Naive thymus-derived CD4-positive, alpha-beta T cell (primary cell): ENCODE results near the gene HMBS. TPM values are rescaled to one million over a fixed set of nuclear protein-coding genes. Genes with fewer than 3 reads are reported as not detected.
A peak's percentile ranks its signal among the peaks of the same experiment; 100 is the strongest.
"Not testable (repeated sequence)": the region's sequence is repeated elsewhere in the genome, so short reads cannot be mapped to it uniquely, and the experiment has no call there.

Experiments
- ATAC-seq: fragments of 150-1000 bp; cut with Tn5 transposase; 2 replicates; pipeline ENCODE4 v1.10.0; 2021; ENCODE audit warnings: mild to moderate bottlenecking, moderate library complexity
- CTCF ChIA-PET: fragments of 350-600 bp; sonication (Branson Sonifier 250); formaldehyde crosslinking; loops from one replicate; lab custom pipeline; 2021; ENCODE audit warnings: antibody characterized with exemption; lab: Charles Lee
- POLR2A ChIA-PET: fragments of 350-600 bp; sonication (Branson Sonifier 250); formaldehyde crosslinking; loops from one replicate; lab custom pipeline; 2021; ENCODE audit warnings: antibody characterized with exemption, inconsistent platforms; lab: Charles Lee
- DNase-seq, 9 donors: peaks; one replicate each; pipeline versions ENCODE4 v3.0.0 to v3.0.0-alpha.2; 2020 to 2022; ENCODE audit warnings: mixed read lengths in 1 of 9
- H3K27ac ChIP-seq: one replicate; pipeline ENCODE4 v1.7.0; 2013; ENCODE audit warnings: mild to moderate bottlenecking, low read depth, low read length, moderate library complexity
- H3K27me3 ChIP-seq, 2 donors: one replicate each; pipeline ENCODE4 v1.7.0; 2013; ENCODE audit warnings: low read length in 2 of 2, mild to moderate bottlenecking in 2 of 2, moderate library complexity in 2 of 2; ENCODE audit not compliant: control insufficient read depth in 2 of 2, insufficient read depth in 2 of 2
- H3K36me3 ChIP-seq, 3 experiments: 1 replicate in 2 of 3; 2 replicates in 1 of 3; pipeline ENCODE4 v1.7.0; 2013; ENCODE audit warnings: low read length in 3 of 3, mild to moderate bottlenecking in 3 of 3, moderate library complexity in 1 of 3; ENCODE audit not compliant: insufficient read depth in 3 of 3, control insufficient read depth in 2 of 3
- H3K4me1 ChIP-seq, 2 donors: one replicate each; pipeline ENCODE4 v1.7.0; 2013; ENCODE audit warnings: low read length in 2 of 2, mild to moderate bottlenecking in 2 of 2, moderate library complexity in 1 of 2; ENCODE audit not compliant: control insufficient read depth in 2 of 2, insufficient read depth in 2 of 2
- H3K4me3 ChIP-seq: 2 replicates; pipeline ENCODE4 v1.7.0; 2013; ENCODE audit warnings: mild to moderate bottlenecking, low read length
- H3K9me3 ChIP-seq, 3 experiments: 1 replicate in 2 of 3; 2 replicates in 1 of 3; pipeline ENCODE4 v1.7.0; 2013; ENCODE audit warnings: low read length in 3 of 3; ENCODE audit not compliant: control insufficient read depth in 2 of 3
- H3K27ac Mint-ChIP-seq, 9 donors: one replicate each; pipeline ENCODE4 v1.8.0; 2020 to 2022; ENCODE audit warnings: mixed read lengths in 9 of 9, mild to moderate bottlenecking in 8 of 9, moderate library complexity in 5 of 9, inconsistent platforms in 2 of 9
- H3K27me3 Mint-ChIP-seq, 5 donors: one replicate each; pipeline ENCODE4 v1.8.0; 2021 to 2022; ENCODE audit warnings: mixed read lengths in 5 of 5, mild to moderate bottlenecking in 1 of 5
- H3K36me3 Mint-ChIP-seq, 5 donors: one replicate each; pipeline ENCODE4 v1.8.0; 2020 to 2022; ENCODE audit warnings: mixed read lengths in 5 of 5, mild to moderate bottlenecking in 3 of 5, inconsistent platforms in 1 of 5
- H3K4me1 Mint-ChIP-seq, 7 donors: one replicate each; pipeline ENCODE4 v1.8.0; 2020 to 2022; ENCODE audit warnings: mixed read lengths in 7 of 7, mild to moderate bottlenecking in 3 of 7, inconsistent platforms in 1 of 7
- H3K4me3 Mint-ChIP-seq, 10 donors: one replicate each; pipeline ENCODE4 v1.8.0; 2020 to 2022; ENCODE audit warnings: mild to moderate bottlenecking in 10 of 10, mixed read lengths in 10 of 10, moderate library complexity in 6 of 10, inconsistent platforms in 2 of 10
- H3K9me3 Mint-ChIP-seq, 11 donors: one replicate each; pipeline ENCODE4 v1.8.0; 2020 to 2022; ENCODE audit warnings: mixed read lengths in 11 of 11, mild to moderate bottlenecking in 4 of 11, inconsistent platforms in 1 of 11, moderate library complexity in 1 of 11
- intact Hi-C, 2 donors: fragments of 100-400 bp; cut with micrococcal nuclease; formaldehyde crosslinking; loops; one replicate each; pipeline ENCODE4 v1.15.1; 2023
- polyA plus RNA-seq, 2 donors: library from polyadenylated mRNA; unstranded; fragments of 300-500 nt; fragmentation: Illumina TruSeq; gene quantifications; one replicate each; pipeline ENCODE4 v1.2.3, GENCODE V29; 2021
- total RNA-seq, 6 experiments: library from RNA in 5 of 6; stranded (reverse) in 5 of 6; gene quantifications; 1 replicate in 5 of 6; 2 replicates in 1 of 6; pipeline ENCODE4 v1.2.3 and lab custom pipeline; 2021 to 2026

Gene HMBS
- total RNA-seq = 10 to 100 TPM in 1 of 5 experiments, 1 to 10 TPM in 4; 6.7 to 25.4 (median 7.7) TPM
- 10 to 100 TPM; 20.8 to 25.3 TPM for polyA plus RNA-seq
- total RNA-seq (lab: John Stamatoyannopoulos, UW) = 3.9 reads per million, percentile 20 among the genes with 10 or more reads in this experiment

DNA sequence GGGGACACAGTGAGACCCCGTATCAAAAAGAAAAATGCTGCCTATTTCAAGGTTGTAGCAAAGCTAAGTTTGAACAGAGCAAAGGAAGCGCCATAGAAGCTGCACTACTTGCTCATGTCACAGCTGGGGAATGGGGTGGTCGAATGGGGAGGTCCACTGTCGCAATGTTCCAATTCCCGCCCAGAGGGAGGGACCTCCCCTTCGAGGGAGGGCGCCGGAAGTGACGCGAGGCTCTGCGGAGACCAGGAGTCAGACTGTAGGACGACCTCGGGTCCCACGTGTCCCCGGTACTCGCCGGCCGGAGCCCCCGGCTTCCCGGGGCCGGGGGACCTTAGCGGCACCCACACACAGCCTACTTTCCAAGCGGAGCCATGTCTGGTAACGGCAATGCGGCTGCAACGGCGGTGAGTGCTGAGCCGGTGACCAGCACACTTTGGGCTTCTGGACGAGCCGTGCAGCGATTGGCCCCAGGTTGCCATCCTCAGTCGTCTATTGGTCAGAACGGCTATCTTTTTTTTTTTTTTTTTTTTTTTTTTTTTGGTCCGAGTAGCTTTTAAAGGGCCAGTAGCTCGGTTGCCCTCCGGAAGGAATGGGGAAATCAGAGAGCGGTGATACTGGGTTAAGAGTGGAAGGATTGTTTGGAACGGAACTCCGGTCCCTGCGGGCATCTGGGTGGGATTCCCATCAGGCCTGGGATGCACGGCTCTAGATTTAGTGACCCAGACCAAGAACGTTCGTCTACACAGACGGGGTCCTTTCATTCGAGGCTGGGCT, at the start of gene HMBS:
Gene HMBS, plus strand, starts transcription at position 219 of the 774 bp plus-strand sequence. Its CDS starts 153 bp downstream, at position 372.
- peaks cover 7 to 39% (median 17%) of the 10 kb centered on the region in 7 donors for H3K4me1 Mint-ChIP-seq
- H3K27ac Mint-ChIP-seq = peak within 1 kb of the TSS; percentile 87 to 97 (median 93)
- peaks cover 0 to 1% (median 0%) of the 10 kb centered on the region in 11 donors for H3K9me3 Mint-ChIP-seq
- H3K36me3 ChIP-seq = peaks cover 2 to 25% (median 6%) of the 10 kb centered on the region in 3 experiments
- H3K4me3 ChIP-seq = peak within 1 kb of the TSS; percentile 81
- CTCF ChIA-PET = interaction anchor here (0.6 to 1.4 kb wide), 6 partner anchors 10 to 253 kb away, joined by 3 to 6 read pairs (median 3); partner anchors contain the start of genes C2CD2L and VPS11
- DNase-seq (peak; percentile 83 to 93 (median 87)), ATAC-seq (peak; percentile 97)
- POLR2A ChIA-PET = interaction anchor here (0.5 to 5.1 kb wide), 17 partner anchors 9 to 128 kb away, joined by 3 to 49 read pairs (median 5); partner anchors contain the start of genes C2CD2L, CENATAC, DPAGT1 and HINFP
- peaks cover 3 to 21% (median 11%) of the 10 kb centered on the region in 5 donors for H3K36me3 Mint-ChIP-seq
- no peaks in the 10 kb centered on the region for H3K27me3 ChIP-seq
- peak within 1 kb of the TSS; percentile 85 to 98 (median 94) for H3K4me3 Mint-ChIP-seq
- no peaks in the 10 kb centered on the region for H3K9me3 ChIP-seq
- no peaks in the 10 kb centered on the region for H3K27me3 Mint-ChIP-seq
- peak within 1 kb of the TSS; percentile 81 for H3K27ac ChIP-seq
- intact Hi-C loops = loop anchor here (1.0 to 2.0 kb wide), 9 partner anchors 10 to 66 kb away; partner anchors contain the start of genes HINFP (in 2 of the 2), HYOU1 (in 2 of the 2), SLC37A4 (in 2 of the 2) and VPS11 (in 2 of the 2)
- peaks cover 8 to 9% of the 10 kb centered on the region in 2 donors for H3K4me1 ChIP-seq

DNA sequence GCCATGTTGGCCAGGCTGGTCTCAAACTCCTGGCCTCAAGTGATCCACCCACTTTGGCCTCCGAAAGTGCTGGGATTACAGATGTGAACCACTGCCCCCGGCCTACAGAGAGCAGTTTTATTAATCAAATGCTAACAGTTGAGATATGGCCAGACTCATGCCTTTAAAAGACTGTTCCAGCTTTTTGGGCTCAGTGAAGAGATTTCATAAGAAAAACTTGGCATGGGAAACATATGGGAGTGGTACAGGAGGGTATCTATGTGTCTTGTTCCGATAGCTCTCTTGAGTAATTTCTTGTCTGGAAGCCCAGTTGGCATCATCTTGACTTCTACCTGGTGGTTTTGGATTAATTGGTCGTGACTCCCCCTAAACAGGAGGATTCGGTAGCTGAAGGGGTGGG, 45.8 kb upstream of the HMBS start:
- intact Hi-C loops = no loop called here
- no peak overlapping the region for H3K4me3 ChIP-seq

DNA sequence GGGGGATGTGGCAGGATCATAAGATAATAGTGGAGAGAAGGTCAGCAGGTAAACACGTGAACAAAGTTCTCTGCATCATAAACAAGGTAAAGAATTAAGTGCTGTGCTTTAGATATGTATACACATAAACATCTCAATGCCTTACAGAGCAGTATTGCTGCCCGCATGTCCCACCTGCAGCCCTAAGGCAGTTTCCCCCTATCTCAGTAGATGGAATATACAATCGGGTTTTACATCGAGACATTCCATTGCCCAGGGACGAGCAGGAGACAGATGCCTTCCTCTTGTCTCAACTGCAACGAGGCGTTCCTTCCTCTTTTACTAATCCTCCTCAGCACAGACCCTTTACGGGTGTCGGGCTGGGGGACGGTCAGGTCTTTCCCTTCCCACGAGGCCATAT, 45.2 kb upstream of the HMBS start:
- H3K4me1 ChIP-seq, ATAC-seq, H3K4me1 Mint-ChIP-seq, H3K27me3 Mint-ChIP-seq, CTCF ChIA-PET, intact Hi-C loops, H3K9me3 ChIP-seq, H3K27me3 ChIP-seq, H3K27ac Mint-ChIP-seq, H3K36me3 ChIP-seq, H3K27ac ChIP-seq, H3K4me3 Mint-ChIP-seq, H3K4me3 ChIP-seq, DNase-seq, H3K9me3 Mint-ChIP-seq, H3K36me3 Mint-ChIP-seq: not testable (repeated sequence)
- POLR2A ChIA-PET = interaction anchor here (1.3 kb wide), 1 partner anchor 17 kb away, joined by 3 read pairs; the partner anchor contains the start of gene HYOU1

More for the DNA sequence above, 45.8 kb upstream of the HMBS start:
- Mint-ChIP-seq H3K27ac (no peak overlapping the region), H3K36me3 (no peaks in the 10 kb centered on the region), H3K4me1 (peaks cover 0 to 4% (median 0%) of the 10 kb centered on the region in 7 donors), H3K9me3 (no peaks in the 10 kb centered on the region), H3K27me3 (no peaks in the 10 kb centered on the region), H3K4me3 (no peak overlapping the region)
- Histone ChIP-seq H3K4me1 (no peaks in the 10 kb centered on the region), H3K9me3 (no peaks in the 10 kb centered on the region), H3K27me3 (no peaks in the 10 kb centered on the region), H3K36me3 (no peaks in the 10 kb centered on the region), H3K27ac (no peak overlapping the region)
- CTCF ChIA-PET = interaction anchor here (0.6 kb wide), 1 partner anchor 200 kb away, joined by 3 read pairs; no protein-coding TSS in a partner anchor
- no peak for DNase-seq
- no peak for ATAC-seq
- POLR2A ChIA-PET = interaction anchor here (1.3 kb wide), 1 partner anchor 18 kb away, joined by 3 read pairs; the partner anchor contains the start of gene HYOU1

DNA sequence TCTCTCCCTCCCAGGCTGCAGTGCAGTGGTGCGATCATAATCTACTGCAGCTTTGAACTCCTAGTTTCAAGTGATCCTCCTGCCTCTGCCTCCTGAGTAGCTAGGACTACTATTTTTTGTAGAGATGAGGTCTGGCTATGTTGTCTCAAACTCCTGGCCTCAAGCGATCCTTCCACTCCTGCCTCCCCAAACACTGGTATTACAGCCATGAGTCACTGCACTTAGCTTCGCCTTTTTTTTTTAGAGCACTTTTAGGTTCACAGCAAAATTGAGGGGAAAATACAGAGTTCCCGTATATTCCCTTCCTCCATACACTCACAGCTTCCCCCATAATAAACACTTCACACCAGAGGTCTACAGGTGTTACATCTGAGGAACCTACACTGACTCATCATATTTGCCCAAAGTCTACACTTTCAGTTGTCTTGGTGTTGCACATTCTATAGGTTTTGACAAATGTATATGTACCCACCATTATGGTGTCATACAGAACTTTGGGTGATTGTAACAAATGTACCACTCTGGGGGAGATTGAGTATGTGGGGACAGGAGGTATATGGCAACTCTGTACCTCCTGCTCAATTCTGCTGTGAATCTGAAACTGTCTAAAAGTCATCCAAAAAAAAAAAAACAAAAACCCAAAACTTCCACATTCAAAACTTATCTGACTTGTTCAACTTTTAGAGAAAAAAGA, 42.7 kb upstream of the HMBS start:
- no peak overlapping the region for H3K4me3 ChIP-seq
- CTCF ChIA-PET = no interaction called here
- Mint-ChIP-seq H3K36me3 (peaks cover 0 to 6% (median 0%) of the 10 kb centered on the region in 5 donors), H3K4me3 (no peak overlapping the region), H3K9me3 (no peaks in the 10 kb centered on the region), H3K27me3 (no peaks in the 10 kb centered on the region), H3K4me1 (peaks cover 0 to 4% (median 0%) of the 10 kb centered on the region in 7 donors), H3K27ac (peak overlapping the region in 2 of 9 donors; percentile 38 to 72)
- H3K27ac ChIP-seq = no peak overlapping the region
- no peaks in the 10 kb centered on the region for H3K9me3 ChIP-seq
- H3K4me1 ChIP-seq = no peaks in the 10 kb centered on the region
- no peaks in the 10 kb centered on the region for H3K27me3 ChIP-seq
- DNase-seq (no peak), ATAC-seq (no peak)
- intact Hi-C loops = no loop called here
- H3K36me3 ChIP-seq = peaks cover 0 to 23% (median 0%) of the 10 kb centered on the region in 3 experiments
- POLR2A ChIA-PET = interaction anchor here (1.4 kb wide), 1 partner anchor 12 kb away, joined by 3 read pairs; no protein-coding TSS in a partner anchor

DNA sequence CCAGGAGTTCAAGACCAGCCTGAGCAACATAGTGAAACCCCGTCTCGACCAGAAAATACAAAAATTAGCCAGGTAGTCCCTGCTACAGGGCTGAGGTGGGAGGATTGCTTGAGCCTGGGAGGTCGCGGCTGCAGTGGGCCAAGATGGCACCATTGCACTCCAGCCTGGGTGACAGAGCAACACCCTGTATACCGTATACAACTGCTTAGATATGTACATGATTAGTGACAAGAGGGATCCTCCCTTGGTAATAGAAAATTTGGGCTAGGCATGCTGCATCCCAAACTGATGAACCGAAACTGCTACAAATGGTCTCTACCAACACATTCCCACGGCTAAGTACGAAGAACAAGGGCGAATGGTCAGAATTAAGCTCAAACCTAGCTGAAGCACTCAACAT, 41.8 kb upstream of the HMBS start:
- H3K27me3 Mint-ChIP-seq = no peaks in the 10 kb centered on the region
- no peaks in the 10 kb centered on the region for H3K9me3 ChIP-seq
- H3K36me3 ChIP-seq = peaks cover 0 to 33% (median 7%) of the 10 kb centered on the region in 3 experiments
- no peak overlapping the region for H3K27ac ChIP-seq
- no peak overlapping the region for H3K4me3 Mint-ChIP-seq
- H3K36me3 Mint-ChIP-seq = peaks cover 0 to 14% (median 4%) of the 10 kb centered on the region in 5 donors
- no peaks in the 10 kb centered on the region for H3K27me3 ChIP-seq
- CTCF ChIA-PET = interaction anchor here (0.6 kb wide), 1 partner anchor 40 kb away, joined by 3 read pairs; no protein-coding TSS in a partner anchor
- intact Hi-C loops = no loop called here
- no peaks in the 10 kb centered on the region for H3K9me3 Mint-ChIP-seq
- DNase-seq (no peak), ATAC-seq (no peak)
- H3K4me1 ChIP-seq = no peaks in the 10 kb centered on the region
- H3K4me1 Mint-ChIP-seq = peaks cover 0 to 4% (median 0%) of the 10 kb centered on the region in 7 donors
- no peak overlapping the region for H3K27ac Mint-ChIP-seq
- no peak overlapping the region for H3K4me3 ChIP-seq
- POLR2A ChIA-PET = no interaction called here

DNA sequence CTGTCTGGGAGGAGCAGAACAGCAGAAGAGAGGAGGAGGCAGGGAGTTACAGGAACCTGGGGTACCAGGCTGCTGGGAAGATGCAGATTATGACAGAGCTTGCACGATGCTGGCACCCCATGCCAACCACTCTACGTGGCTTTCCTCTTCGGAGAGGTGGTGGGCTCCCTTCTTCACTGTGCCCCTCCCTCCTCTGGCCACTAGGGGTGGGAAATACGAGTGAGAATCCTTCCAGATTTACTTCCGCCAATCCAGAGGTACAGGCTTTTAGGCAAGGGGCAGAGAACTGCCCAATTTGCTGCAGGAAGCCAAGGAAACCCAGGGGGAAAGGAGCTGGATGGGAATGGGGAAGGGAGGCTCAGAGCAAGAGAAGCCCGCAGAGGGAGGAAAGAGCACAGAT, 40.0 kb upstream of the HMBS start:
- H3K9me3 Mint-ChIP-seq = no peaks in the 10 kb centered on the region
- no peaks in the 10 kb centered on the region for H3K27me3 ChIP-seq
- H3K4me3 ChIP-seq = no peak overlapping the region
- intact Hi-C loops = no loop called here
- H3K4me3 Mint-ChIP-seq = no peak overlapping the region
- no peaks in the 10 kb centered on the region for H3K9me3 ChIP-seq
- peak overlapping the region in 1 of 9 donors; percentile 45 for H3K27ac Mint-ChIP-seq
- DNase-seq = no peak
- peaks cover 7 to 51% (median 7%) of the 10 kb centered on the region in 3 experiments for H3K36me3 ChIP-seq
- peaks cover 4 to 28% (median 8%) of the 10 kb centered on the region in 5 donors for H3K36me3 Mint-ChIP-seq
- no peaks in the 10 kb centered on the region for H3K4me1 ChIP-seq
- no peaks in the 10 kb centered on the region for H3K27me3 Mint-ChIP-seq
- CTCF ChIA-PET = no interaction called here
- H3K27ac ChIP-seq = no peak overlapping the region
- POLR2A ChIA-PET = interaction anchor here (0.9 to 1.5 kb wide), 2 partner anchors 12 to 26 kb away, joined by 3 to 4 read pairs; partner anchors contain the start of genes RPS25 and TRAPPC4
- peaks cover 0 to 5% (median 0%) of the 10 kb centered on the region in 7 donors for H3K4me1 Mint-ChIP-seq
- ATAC-seq = no peak
